Measurements from ENCODE around the gene DPF3. TPM values are rescaled to one million over a fixed set of nuclear protein-coding genes. Genes with fewer than 3 reads are reported as not detected.

DPF3 gene
- total and polyA plus RNA-seq, 2 of the 13 experiments (the other 11 are each of a cell fraction or from before 2014, with no cell fraction given) = 0.09 to 0.60 TPM

DNA sequence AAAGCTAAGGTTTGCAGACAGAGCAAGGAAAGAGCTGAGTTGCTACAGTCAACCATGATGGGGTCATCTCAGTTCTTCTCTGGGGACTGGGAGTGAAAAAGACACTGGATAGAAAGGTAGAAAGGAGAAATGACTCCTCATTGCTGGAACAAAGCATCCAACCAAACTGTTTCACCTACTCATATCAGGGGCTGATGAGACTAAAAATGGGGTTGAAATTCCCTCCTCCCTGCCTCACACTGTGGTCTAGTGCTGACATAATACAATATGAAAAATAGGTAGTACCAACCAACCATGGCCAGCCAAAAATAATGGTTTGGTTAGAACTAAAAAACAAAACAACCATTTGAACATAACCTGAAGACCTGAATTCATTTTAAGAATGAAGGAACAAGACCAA lies 220.7 kb downstream of the DPF3 start (continued):
- TF ChIP-seq, protein P1, sequence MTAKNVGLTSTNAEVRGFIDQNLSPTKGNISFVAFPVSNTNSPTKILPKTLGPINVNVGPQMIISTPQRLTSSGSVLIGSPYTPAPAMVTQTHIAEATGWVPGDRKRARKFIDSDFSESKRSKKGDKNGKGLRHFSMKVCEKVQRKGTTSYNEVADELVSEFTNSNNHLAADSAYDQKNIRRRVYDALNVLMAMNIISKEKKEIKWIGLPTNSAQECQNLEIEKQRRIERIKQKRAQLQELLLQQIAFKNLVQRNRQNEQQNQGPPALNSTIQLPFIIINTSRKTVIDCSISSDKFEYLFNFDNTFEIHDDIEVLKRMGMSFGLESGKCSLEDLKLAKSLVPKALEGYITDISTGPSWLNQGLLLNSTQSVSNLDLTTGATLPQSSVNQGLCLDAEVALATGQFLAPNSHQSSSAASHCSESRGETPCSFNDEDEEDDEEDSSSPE (CRISPR knock-in tag; IDR thresholded peaks at IDR 0.05) = no peak
- TF ChIP-seq HOXA9 (CRISPR knock-in tag; IDR thresholded peaks at IDR 0.05; ENCODE audit: borderline replicate concordance) (no peak), MED13 (CRISPR knock-in tag; IDR thresholded peaks at IDR 0.05) (no peak), ZNF83 (CRISPR knock-in tag; IDR thresholded peaks at IDR 0.05; ENCODE audit: borderline replicate concordance) (no peak), NCOA1 (CRISPR knock-in tag; IDR thresholded peaks at IDR 0.05) (no peak)
- TF ChIP-seq, protein P2, sequence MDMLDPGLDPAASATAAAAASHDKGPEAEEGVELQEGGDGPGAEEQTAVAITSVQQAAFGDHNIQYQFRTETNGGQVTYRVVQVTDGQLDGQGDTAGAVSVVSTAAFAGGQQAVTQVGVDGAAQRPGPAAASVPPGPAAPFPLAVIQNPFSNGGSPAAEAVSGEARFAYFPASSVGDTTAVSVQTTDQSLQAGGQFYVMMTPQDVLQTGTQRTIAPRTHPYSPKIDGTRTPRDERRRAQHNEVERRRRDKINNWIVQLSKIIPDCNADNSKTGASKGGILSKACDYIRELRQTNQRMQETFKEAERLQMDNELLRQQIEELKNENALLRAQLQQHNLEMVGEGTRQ (IDR thresholded peaks at IDR 0.05; ENCODE audit: low read depth, low read length) = no peak
- TF ChIP-seq, protein P2 (CRISPR knock-in tag; IDR thresholded peaks at IDR 0.05; ENCODE audit: borderline replicate concordance) = no peak
- TF ChIP-seq, protein P3, sequence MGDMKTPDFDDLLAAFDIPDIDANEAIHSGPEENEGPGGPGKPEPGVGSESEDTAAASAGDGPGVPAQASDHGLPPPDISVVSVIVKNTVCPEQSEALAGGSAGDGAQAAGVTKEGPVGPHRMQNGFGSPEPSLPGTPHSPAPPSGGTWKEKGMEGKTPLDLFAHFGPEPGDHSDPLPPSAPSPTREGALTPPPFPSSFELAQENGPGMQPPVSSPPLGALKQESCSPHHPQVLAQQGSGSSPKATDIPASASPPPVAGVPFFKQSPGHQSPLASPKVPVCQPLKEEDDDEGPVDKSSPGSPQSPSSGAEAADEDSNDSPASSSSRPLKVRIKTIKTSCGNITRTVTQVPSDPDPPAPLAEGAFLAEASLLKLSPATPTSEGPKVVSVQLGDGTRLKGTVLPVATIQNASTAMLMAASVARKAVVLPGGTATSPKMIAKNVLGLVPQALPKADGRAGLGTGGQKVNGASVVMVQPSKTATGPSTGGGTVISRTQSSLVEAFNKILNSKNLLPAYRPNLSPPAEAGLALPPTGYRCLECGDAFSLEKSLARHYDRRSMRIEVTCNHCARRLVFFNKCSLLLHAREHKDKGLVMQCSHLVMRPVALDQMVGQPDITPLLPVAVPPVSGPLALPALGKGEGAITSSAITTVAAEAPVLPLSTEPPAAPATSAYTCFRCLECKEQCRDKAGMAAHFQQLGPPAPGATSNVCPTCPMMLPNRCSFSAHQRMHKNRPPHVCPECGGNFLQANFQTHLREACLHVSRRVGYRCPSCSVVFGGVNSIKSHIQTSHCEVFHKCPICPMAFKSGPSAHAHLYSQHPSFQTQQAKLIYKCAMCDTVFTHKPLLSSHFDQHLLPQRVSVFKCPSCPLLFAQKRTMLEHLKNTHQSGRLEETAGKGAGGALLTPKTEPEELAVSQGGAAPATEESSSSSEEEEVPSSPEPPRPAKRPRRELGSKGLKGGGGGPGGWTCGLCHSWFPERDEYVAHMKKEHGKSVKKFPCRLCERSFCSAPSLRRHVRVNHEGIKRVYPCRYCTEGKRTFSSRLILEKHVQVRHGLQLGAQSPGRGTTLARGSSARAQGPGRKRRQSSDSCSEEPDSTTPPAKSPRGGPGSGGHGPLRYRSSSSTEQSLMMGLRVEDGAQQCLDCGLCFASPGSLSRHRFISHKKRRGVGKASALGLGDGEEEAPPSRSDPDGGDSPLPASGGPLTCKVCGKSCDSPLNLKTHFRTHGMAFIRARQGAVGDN (CRISPR knock-in tag; IDR thresholded peaks at IDR 0.05) = no peak
- TF ChIP-seq, protein P4, sequence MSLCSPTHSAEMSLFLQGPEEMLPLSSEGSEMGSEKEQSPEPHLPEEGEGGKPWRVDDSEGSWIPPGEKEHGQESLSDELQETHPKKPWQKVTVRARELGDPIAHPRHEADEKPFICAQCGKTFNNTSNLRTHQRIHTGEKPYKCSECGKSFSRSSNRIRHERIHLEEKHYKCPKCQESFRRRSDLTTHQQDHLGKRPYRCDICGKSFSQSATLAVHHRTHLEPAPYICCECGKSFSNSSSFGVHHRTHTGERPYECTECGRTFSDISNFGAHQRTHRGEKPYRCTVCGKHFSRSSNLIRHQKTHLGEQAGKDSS (CRISPR knock-in tag; IDR thresholded peaks at IDR 0.05; ENCODE audit: borderline replicate concordance, low read depth) = no peak
- TF ChIP-seq, protein P5, sequence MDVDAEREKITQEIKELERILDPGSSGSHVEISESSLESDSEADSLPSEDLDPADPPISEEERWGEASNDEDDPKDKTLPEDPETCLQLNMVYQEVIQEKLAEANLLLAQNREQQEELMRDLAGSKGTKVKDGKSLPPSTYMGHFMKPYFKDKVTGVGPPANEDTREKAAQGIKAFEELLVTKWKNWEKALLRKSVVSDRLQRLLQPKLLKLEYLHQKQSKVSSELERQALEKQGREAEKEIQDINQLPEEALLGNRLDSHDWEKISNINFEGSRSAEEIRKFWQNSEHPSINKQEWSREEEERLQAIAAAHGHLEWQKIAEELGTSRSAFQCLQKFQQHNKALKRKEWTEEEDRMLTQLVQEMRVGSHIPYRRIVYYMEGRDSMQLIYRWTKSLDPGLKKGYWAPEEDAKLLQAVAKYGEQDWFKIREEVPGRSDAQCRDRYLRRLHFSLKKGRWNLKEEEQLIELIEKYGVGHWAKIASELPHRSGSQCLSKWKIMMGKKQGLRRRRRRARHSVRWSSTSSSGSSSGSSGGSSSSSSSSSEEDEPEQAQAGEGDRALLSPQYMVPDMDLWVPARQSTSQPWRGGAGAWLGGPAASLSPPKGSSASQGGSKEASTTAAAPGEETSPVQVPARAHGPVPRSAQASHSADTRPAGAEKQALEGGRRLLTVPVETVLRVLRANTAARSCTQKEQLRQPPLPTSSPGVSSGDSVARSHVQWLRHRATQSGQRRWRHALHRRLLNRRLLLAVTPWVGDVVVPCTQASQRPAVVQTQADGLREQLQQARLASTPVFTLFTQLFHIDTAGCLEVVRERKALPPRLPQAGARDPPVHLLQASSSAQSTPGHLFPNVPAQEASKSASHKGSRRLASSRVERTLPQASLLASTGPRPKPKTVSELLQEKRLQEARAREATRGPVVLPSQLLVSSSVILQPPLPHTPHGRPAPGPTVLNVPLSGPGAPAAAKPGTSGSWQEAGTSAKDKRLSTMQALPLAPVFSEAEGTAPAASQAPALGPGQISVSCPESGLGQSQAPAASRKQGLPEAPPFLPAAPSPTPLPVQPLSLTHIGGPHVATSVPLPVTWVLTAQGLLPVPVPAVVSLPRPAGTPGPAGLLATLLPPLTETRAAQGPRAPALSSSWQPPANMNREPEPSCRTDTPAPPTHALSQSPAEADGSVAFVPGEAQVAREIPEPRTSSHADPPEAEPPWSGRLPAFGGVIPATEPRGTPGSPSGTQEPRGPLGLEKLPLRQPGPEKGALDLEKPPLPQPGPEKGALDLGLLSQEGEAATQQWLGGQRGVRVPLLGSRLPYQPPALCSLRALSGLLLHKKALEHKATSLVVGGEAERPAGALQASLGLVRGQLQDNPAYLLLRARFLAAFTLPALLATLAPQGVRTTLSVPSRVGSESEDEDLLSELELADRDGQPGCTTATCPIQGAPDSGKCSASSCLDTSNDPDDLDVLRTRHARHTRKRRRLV (CRISPR knock-in tag; IDR thresholded peaks at IDR 0.05) = no peak
